Glutamatergic neuron (in vitro differentiated cells): Measurements from ENCODE around the gene WDR37. TPM values are rescaled to one million over a fixed set of nuclear protein-coding genes. Genes with fewer than 3 reads are reported as not detected.

Experiments used
- DNase-seq: peaks from one replicate; pipeline ENCODE4 v3.0.0; 2022
- H3K27ac Mint-ChIP-seq: one replicate; pipeline ENCODE4 v1.8.0; 2020; ENCODE audit warnings: mild to moderate bottlenecking, mixed read lengths, inconsistent platforms; ENCODE audit not compliant: unreplicated experiment
- H3K27me3 Mint-ChIP-seq: one replicate; pipeline ENCODE4 v1.8.0; 2020; ENCODE audit warnings: mild to moderate bottlenecking, moderate library complexity, mixed read lengths, inconsistent platforms; ENCODE audit not compliant: unreplicated experiment
- H3K36me3 Mint-ChIP-seq: one replicate; pipeline ENCODE4 v1.8.0; 2020; ENCODE audit warnings: mild to moderate bottlenecking, mixed read lengths, inconsistent platforms; ENCODE audit not compliant: unreplicated experiment
- H3K4me1 Mint-ChIP-seq: one replicate; pipeline ENCODE4 v1.8.0; 2020; ENCODE audit warnings: mild to moderate bottlenecking, low read depth, mixed read lengths, inconsistent platforms; ENCODE audit not compliant: unreplicated experiment
- H3K4me3 Mint-ChIP-seq: one replicate; pipeline ENCODE4 v1.8.0; 2020; ENCODE audit warnings: mild to moderate bottlenecking, mixed read lengths, inconsistent platforms; ENCODE audit not compliant: unreplicated experiment
- H3K9me3 Mint-ChIP-seq: one replicate; pipeline ENCODE4 v1.8.0; 2020; ENCODE audit warnings: mild to moderate bottlenecking, moderate library complexity, mixed read lengths, inconsistent platforms; ENCODE audit not compliant: unreplicated experiment
- CTCF ChIP-seq: fragments of 200-600 bp; sonication (generic); IDR thresholded peaks from one replicate; pipeline ENCODE4 v1.5.0; 2021; ENCODE audit not compliant: partially characterized antibody, unreplicated experiment
- total RNA-seq: library from RNA; stranded (reverse); fragmentation: NEBNext Ultra II Directional; extraction: Animal tissue kit (Norgen Biotek cat#: 25700); gene quantifications from one replicate; pipeline ENCODE4 v1.2.1, GENCODE V29; 2021; ENCODE audit not compliant: unreplicated experiment

The WDR37 gene
- total RNA-seq, 1 donor from 2014 or later, result 27.8 TPM

DNA sequence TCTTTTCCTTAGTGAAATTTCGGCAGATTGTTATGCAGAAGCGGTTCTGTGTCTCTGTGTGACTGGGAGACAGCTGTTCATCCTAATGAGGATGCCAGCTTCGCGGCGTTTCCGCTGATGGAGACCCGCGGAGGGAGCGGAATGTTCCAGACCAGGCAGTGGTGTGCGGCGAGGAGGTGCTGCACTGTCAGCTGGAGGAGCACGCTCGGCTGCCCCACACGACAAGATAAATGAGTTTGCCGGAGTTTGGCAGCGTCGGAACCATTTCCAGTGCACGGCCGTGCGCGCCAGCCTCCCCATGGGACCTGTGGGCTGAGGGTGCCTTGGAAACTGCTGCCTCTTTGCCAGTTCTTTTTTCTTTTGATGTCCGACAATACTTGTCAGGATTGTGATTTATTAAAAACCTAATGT is 64.6 kb downstream of the WDR37 start:
- H3K36me3 Mint-ChIP-seq, result peaks cover 15% of the 10 kb centered on the region
- peaks cover 4% of the 10 kb centered on the region for H3K27me3 Mint-ChIP-seq
- H3K4me3 Mint-ChIP-seq, result no peak overlapping the region
- H3K27ac Mint-ChIP-seq, result no peak overlapping the region
- H3K9me3 Mint-ChIP-seq, result peaks cover 4% of the 10 kb centered on the region
- no peak for DNase-seq
- H3K4me1 Mint-ChIP-seq, result peaks cover 8% of the 10 kb centered on the region
- TF ChIP-seq CTCF, result no peak

DNA sequence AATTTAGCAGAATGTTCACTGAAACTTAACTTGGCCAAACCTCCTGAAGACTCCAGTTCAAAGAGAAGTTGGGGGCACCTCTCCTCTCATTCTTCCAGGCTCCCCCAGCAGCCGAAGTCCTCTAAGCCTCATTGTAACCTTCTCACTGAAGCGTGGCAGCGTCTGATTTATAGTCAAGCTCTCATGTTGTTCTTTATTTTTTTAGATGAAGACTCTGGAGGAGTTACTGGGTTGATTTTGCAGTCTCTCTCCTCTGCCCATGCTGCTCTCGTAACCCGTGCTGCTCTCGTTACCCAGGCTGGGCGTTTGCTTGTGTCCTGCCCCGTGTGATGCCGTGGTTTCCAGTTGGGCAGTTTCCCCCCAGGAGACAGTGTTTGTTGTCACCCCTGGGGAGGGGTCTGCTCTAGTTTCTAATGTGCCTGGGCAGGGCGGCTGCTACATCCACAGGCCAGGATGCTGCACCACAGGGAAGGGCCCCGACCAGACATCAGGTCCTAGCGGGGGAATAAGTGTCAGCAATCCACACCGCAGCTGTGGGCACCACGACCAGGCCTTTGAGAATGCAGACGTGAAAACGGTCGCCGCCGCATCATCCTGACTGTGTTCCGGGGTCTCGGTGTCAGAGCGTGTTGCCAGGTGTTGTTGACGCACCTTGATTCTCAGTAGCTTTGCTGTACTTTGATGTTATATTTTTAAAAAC is 65.2 kb downstream of the WDR37 start:
- peaks cover 15% of the 10 kb centered on the region for H3K36me3 Mint-ChIP-seq
- no peak for TF ChIP-seq CTCF
- no peak overlapping the region for H3K27ac Mint-ChIP-seq
- no peak for DNase-seq
- H3K4me1 Mint-ChIP-seq, result peaks cover 8% of the 10 kb centered on the region
- peaks cover 2% of the 10 kb centered on the region for H3K27me3 Mint-ChIP-seq
- H3K9me3 Mint-ChIP-seq, result peaks cover 4% of the 10 kb centered on the region
- no peak overlapping the region for H3K4me3 Mint-ChIP-seq

DNA sequence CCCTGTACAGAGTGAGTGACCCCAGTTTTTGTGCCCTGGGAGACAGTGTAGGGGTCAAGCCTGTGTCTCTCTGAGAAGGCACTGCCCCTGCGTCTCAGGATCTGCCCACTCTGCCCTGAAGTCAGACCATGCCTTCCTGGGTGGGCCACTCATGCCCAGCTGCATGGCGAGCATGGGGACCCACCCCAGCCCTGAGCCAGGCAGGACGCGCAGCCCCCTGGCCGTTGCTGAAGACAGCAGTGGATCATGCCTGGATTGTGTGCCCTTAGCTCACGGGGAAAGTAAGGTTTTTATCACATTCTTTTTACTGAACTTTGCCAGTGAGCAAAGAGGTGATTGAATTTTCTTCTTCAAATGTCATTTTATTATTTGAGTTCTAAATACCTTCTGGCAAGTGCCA is 66.2 kb downstream of the WDR37 start:
- H3K9me3 Mint-ChIP-seq, result peaks cover 4% of the 10 kb centered on the region
- peaks cover 15% of the 10 kb centered on the region for H3K36me3 Mint-ChIP-seq

DNA sequence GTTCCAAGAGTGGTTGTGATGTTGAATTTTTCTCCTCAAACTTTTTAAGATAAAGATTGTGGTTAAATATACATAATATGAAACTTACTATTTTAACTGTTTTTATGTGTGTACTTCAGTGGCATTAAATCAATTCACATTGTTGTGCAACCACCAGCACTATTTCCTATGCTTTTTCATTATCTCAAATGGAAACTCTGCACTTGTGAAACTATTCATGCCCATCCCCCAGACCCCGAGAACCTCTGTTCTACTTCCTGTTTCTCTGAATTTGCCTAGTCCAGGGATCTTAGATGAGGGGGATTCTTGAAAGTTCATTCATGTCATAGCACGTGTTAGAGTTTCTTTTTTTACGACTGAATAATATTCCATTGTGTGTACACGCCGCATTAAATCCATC is 67.0 kb downstream of the WDR37 start:
- Mint-ChIP-seq H3K27ac (no peak overlapping the region), H3K9me3 (peaks cover 4% of the 10 kb centered on the region), H3K4me3 (no peak overlapping the region), H3K4me1 (peaks cover 4% of the 10 kb centered on the region), H3K27me3 (peaks cover 3% of the 10 kb centered on the region), H3K36me3 (peaks cover 15% of the 10 kb centered on the region)
- DNase-seq, result no peak
- TF ChIP-seq CTCF, result no peak

More for the DNA sequence above, 66.2 kb downstream of the WDR37 start:
- TF ChIP-seq CTCF, result no peak
- DNase-seq, result no peak
- Mint-ChIP-seq H3K27me3 (peaks cover 2% of the 10 kb centered on the region), H3K4me1 (peaks cover 4% of the 10 kb centered on the region), H3K4me3 (no peak overlapping the region), H3K27ac (no peak overlapping the region)

GRCh38 chr10:1123972-1124371 is 67.8 kb downstream of the WDR37 start:
- TF ChIP-seq CTCF, result no peak
- DNase-seq, result no peak
- peaks cover 15% of the 10 kb centered on the region for H3K36me3 Mint-ChIP-seq
- no peak overlapping the region for H3K4me3 Mint-ChIP-seq
- peaks cover 1% of the 10 kb centered on the region for H3K9me3 Mint-ChIP-seq
- H3K4me1 Mint-ChIP-seq, result peaks cover 1% of the 10 kb centered on the region
- H3K27ac Mint-ChIP-seq, result no peak overlapping the region
- peaks cover 3% of the 10 kb centered on the region for H3K27me3 Mint-ChIP-seq
